HEK293T (cell line): ENCODE results near the gene EFCAB3.

Experiments
- CTCF ChIA-PET: fragments of 350-600 bp; formaldehyde crosslinking; extraction: SDS; loops from one replicate; lab custom pipeline; 2021; ENCODE audit warnings: antibody characterized with exemption, inconsistent platforms; lab: Yijun Ruan, JAX
- POLR2A ChIA-PET: fragments of 350-600 bp; formaldehyde crosslinking; extraction: SDS; loops from one replicate; lab custom pipeline; 2020; ENCODE audit warnings: antibody characterized with exemption, inconsistent platforms; lab: Yijun Ruan, JAX
- DNase-seq: peaks from one replicate; pipeline ENCODE4 v3.0.0; 2012; ENCODE audit warnings: mixed read lengths; ENCODE audit errors: extremely low spot score
- ARNT ChIP-seq: fragments of 450-650 bp; IDR thresholded peaks from 2 replicates; pipeline ENCODE4 v1.6.1; 2017; ENCODE audit warnings: mild to moderate bottlenecking
- BHLHE40 ChIP-seq: fragments of 450-650 bp; IDR thresholded peaks from 2 replicates; pipeline ENCODE4 v1.6.1; 2016; ENCODE audit warnings: mild to moderate bottlenecking, moderate library complexity, borderline replicate concordance
- CTBP1 ChIP-seq: fragments of 450-650 bp; IDR thresholded peaks from 2 replicates; pipeline ENCODE4 v1.6.1; 2016; ENCODE audit warnings: borderline replicate concordance
- ELF4 ChIP-seq: fragments of 450-650 bp; IDR thresholded peaks from 2 replicates; pipeline ENCODE4 v1.6.1; 2017; ENCODE audit warnings: antibody characterized with exemption
- FOXA1 ChIP-seq: fragments of 450-650 bp; IDR thresholded peaks from 2 replicates; pipeline ENCODE4 v1.6.1; 2016; ENCODE audit warnings: mild to moderate bottlenecking
- FOXK2 ChIP-seq: fragments of 450-650 bp; IDR thresholded peaks from 2 replicates; pipeline ENCODE4 v1.6.1; 2016; ENCODE audit warnings: mild to moderate bottlenecking
- FOXM1 ChIP-seq: fragments of 450-650 bp; IDR thresholded peaks from 2 replicates; pipeline ENCODE4 v1.6.1; 2017; ENCODE audit warnings: mild to moderate bottlenecking, borderline replicate concordance
- HDGF ChIP-seq: fragments of 450-650 bp; IDR thresholded peaks from 2 replicates; pipeline ENCODE4 v1.6.1; 2017; ENCODE audit warnings: antibody characterized with exemption, borderline replicate concordance
- L3MBTL2 ChIP-seq: fragments of 450-650 bp; conservative IDR thresholded peaks from 2 replicates; pipeline ENCODE4 v1.6.1; 2016; ENCODE audit warnings: mild to moderate bottlenecking
- LEF1 ChIP-seq: fragments of 450-650 bp; IDR thresholded peaks from 2 replicates; pipeline ENCODE4 v1.6.1; 2017; ENCODE audit warnings: mild to moderate bottlenecking, borderline replicate concordance
- NFRKB ChIP-seq: fragments of 450-650 bp; IDR thresholded peaks from 2 replicates; pipeline ENCODE4 v1.6.1; 2016; ENCODE audit warnings: mild to moderate bottlenecking, moderate library complexity
- PKNOX1 ChIP-seq: fragments of 450-650 bp; IDR thresholded peaks from 2 replicates; pipeline ENCODE4 v1.6.1; 2016
- SP1 ChIP-seq: fragments of 450-650 bp; IDR thresholded peaks from 2 replicates; pipeline ENCODE4 v1.6.1; 2017
- SUZ12 ChIP-seq: fragments of 450-650 bp; IDR thresholded peaks from 2 replicates; pipeline ENCODE4 v1.6.1; 2016; ENCODE audit warnings: mild to moderate bottlenecking
- TARDBP ChIP-seq: fragments of 450-650 bp; IDR thresholded peaks from 2 replicates; pipeline ENCODE4 v1.6.1; 2016
- ZNF384 ChIP-seq: fragments of 450-650 bp; IDR thresholded peaks from 2 replicates; pipeline ENCODE4 v1.6.1; 2016

The EFCAB3 gene

GRCh38 chr17:62380253-62380652 is at the start of gene EFCAB3:
TSS of gene EFCAB3 (plus strand) at chr17:62380553. CDS start at chr17:62382980, 2,427 bp downstream.
- TF ChIP-seq L3MBTL2 (no peak), TARDBP (no peak)
- CTCF ChIA-PET = no interaction called here
- DNase-seq = no peak
- POLR2A ChIA-PET = no interaction called here

- ChIA-PET CTCF (no interaction called here), POLR2A (no interaction called here)
- no peak for DNase-seq
- TF ChIP-seq NFRKB = no peak
- TF ChIP-seq L3MBTL2 = no peak
Measured at GRCh38 chr17:62336527-62336926, 43.8 kb upstream of the EFCAB3 start.

GRCh38 chr17:62343764-62344270 is 36.5 kb upstream of the EFCAB3 start:
- TF ChIP-seq BHLHE40 (no peak), NFRKB (no peak), ARNT (no peak), ZNF384 (no peak), TARDBP (no peak), ELF4 (no peak), SP1 (no peak), FOXK2 (no peak)
- DNase-seq = no peak
- ChIA-PET CTCF (no interaction called here), POLR2A (no interaction called here)

GRCh38 chr17:62351176-62351575 is 29.2 kb upstream of the EFCAB3 start:
- POLR2A ChIA-PET = no interaction called here
- CTCF ChIA-PET = no interaction called here
- DNase-seq = no peak
- TF ChIP-seq TARDBP = no peak
- TF ChIP-seq ZNF384 = no peak
- no peak for TF ChIP-seq PKNOX1

GRCh38 chr17:62366191-62366590 is 14.2 kb upstream of the EFCAB3 start:
- CTCF ChIA-PET = no interaction called here
- DNase-seq = no peak
- TF ChIP-seq NFRKB (no peak), L3MBTL2 (no peak), FOXA1 (no peak), FOXM1 (no peak), FOXK2 (no peak), LEF1 (no peak)
- POLR2A ChIA-PET = no interaction called here

GRCh38 chr17:62381561-62381960 is 1.2 kb downstream of the EFCAB3 start:
- TF ChIP-seq BHLHE40 = no peak
- TF ChIP-seq FOXM1 = no peak
- no peak for TF ChIP-seq SP1
- TF ChIP-seq NFRKB = no peak
- TF ChIP-seq ARNT = no peak
- POLR2A ChIA-PET = no interaction called here
- CTCF ChIA-PET = no interaction called here
- DNase-seq = no peak

- POLR2A ChIA-PET = no interaction called here
- no peak for TF ChIP-seq SUZ12
- no peak for TF ChIP-seq SP1
- TF ChIP-seq TARDBP = no peak
- DNase-seq = no peak
- CTCF ChIA-PET = no interaction called here
Measured at GRCh38 chr17:62388856-62389255, 8.5 kb downstream of the EFCAB3 start.

GRCh38 chr17:62392908-62393307 is 12.6 kb downstream of the EFCAB3 start:
- ChIA-PET CTCF (no interaction called here), POLR2A (no interaction called here)
- DNase-seq = no peak
- TF ChIP-seq PKNOX1 = no peak
- no peak for TF ChIP-seq FOXA1
- no peak for TF ChIP-seq BHLHE40

- ChIA-PET POLR2A (no interaction called here), CTCF (no interaction called here)
- no peak for DNase-seq
- TF ChIP-seq HDGF (no peak), ZNF384 (no peak), LEF1 (no peak), FOXK2 (no peak), SP1 (no peak), BHLHE40 (no peak), SUZ12 (no peak), ARNT (no peak), L3MBTL2 (no peak), TARDBP (no peak), PKNOX1 (no peak), NFRKB (no peak), FOXA1 (no peak), ELF4 (no peak), FOXM1 (no peak), CTBP1 (no peak)
Measured at GRCh38 chr17:62398891-62399290, 18.5 kb downstream of the EFCAB3 start.
